ENCODE data around the gene HMCN2. TPM values are rescaled to one million over a fixed set of nuclear protein-coding genes. Genes with fewer than 3 reads are reported as not detected.

HMCN2 gene
- total RNA-seq, 1 experiment from 2014 or later = 1.6 TPM

DNA sequence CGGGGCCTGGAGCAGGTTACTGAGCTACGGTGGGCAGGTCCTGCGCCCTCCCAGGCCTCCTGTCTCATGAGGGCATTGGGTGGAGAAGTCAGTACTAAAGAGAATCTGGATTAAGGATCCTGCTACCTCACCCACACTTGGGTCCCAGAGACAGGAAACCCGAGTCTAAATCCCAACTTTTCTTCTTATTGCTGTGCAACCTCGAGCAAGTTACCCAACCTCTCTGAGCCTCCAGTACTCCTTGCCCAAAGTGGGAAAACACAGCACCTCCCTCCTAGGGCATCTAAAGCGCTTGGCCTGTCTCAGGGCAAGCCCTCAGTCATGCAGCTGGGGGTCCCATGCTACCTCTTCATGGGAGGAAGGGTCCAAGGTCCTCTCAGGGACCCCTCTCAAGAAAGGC, 207.4 kb downstream of the HMCN2 start:
- TF ChIP-seq EZH2 (IDR thresholded peaks at IDR 0.05; ENCODE audit: low read depth) = no peak
- TF ChIP-seq, protein P1, sequence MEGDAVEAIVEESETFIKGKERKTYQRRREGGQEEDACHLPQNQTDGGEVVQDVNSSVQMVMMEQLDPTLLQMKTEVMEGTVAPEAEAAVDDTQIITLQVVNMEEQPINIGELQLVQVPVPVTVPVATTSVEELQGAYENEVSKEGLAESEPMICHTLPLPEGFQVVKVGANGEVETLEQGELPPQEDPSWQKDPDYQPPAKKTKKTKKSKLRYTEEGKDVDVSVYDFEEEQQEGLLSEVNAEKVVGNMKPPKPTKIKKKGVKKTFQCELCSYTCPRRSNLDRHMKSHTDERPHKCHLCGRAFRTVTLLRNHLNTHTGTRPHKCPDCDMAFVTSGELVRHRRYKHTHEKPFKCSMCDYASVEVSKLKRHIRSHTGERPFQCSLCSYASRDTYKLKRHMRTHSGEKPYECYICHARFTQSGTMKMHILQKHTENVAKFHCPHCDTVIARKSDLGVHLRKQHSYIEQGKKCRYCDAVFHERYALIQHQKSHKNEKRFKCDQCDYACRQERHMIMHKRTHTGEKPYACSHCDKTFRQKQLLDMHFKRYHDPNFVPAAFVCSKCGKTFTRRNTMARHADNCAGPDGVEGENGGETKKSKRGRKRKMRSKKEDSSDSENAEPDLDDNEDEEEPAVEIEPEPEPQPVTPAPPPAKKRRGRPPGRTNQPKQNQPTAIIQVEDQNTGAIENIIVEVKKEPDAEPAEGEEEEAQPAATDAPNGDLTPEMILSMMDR (conservative IDR thresholded peaks at IDR 0.05) = no peak
- Histone ChIP-seq H3K9me2 (ENCODE audit: insufficient read depth) (no peaks in the 10 kb centered on the region), H3K4me2 (no peak overlapping the region), H3K27me3 (ENCODE audit: insufficient read depth, low read depth) (no peaks in the 10 kb centered on the region), H3K79me2 (ENCODE audit: low read depth) (no peaks in the 10 kb centered on the region), H2AFZ (no peak overlapping the region), H4K20me1 (ENCODE audit: insufficient read depth) (no peaks in the 10 kb centered on the region), H3F3A (ENCODE audit: insufficient read depth, low read depth) (no peaks in the 10 kb centered on the region), H3K9me3 (ENCODE audit: insufficient read depth, low read depth) (no peaks in the 10 kb centered on the region), H3K4me1 (replicated peaks; ENCODE audit: insufficient read depth) (no peaks in the 10 kb centered on the region), H3K27ac (no peak overlapping the region), H3K4me3 (no peak overlapping the region), H3K36me3 (ENCODE audit: low read depth) (no peaks in the 10 kb centered on the region)
- intact Hi-C loops (cut with micrococcal nuclease; ENCODE audit: unreplicated experiment) = no loop called here
- DNase-seq = no peak
- ChIA-PET POLR2A (ENCODE audit: unreplicated experiment) (no interaction called here), CTCF (interaction anchor here (0.6 kb wide), 1 partner anchor 213 kb away, joined by 3 read pairs; no protein-coding TSS in a partner anchor)
- no TSS peak for BruUV-seq (replicated peaks)

DNA sequence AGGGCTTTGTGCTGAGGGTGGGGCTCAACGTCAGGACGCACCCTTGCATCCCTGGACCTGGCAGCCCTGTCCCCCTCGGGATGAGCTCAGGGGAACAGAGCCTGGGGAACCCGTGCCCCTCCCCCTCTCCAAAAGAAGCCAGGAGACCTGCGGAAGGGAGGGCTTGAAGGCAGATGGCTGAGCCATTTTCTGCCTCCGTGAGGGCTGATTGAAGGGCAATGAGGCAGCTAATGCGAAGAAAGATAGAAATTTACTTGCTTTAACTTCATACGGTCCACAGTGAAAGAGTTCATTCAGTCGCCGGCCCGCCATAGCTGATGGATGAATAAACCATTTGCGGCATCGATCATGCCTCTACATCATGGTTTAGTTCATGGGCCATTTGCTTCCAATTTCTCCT, 208.0 kb downstream of the HMCN2 start:
- H4K20me1 ChIP-seq (ENCODE audit: insufficient read depth) = no peaks in the 10 kb centered on the region
- no peak overlapping the region for H2AFZ ChIP-seq
- ChIA-PET CTCF (interaction anchor here (0.6 kb wide), 1 partner anchor 212 kb away, joined by 3 read pairs; no protein-coding TSS in a partner anchor), POLR2A (ENCODE audit: unreplicated experiment) (no interaction called here)
- H3K9me3 ChIP-seq (ENCODE audit: insufficient read depth, low read depth) = no peaks in the 10 kb centered on the region
- BruUV-seq (replicated peaks) = no TSS peak
- H3K4me1 ChIP-seq (replicated peaks; ENCODE audit: insufficient read depth) = no peaks in the 10 kb centered on the region
- DNase-seq = no peak
- TF ChIP-seq, protein P1 (conservative IDR thresholded peaks at IDR 0.05) = no peak
- no peak for TF ChIP-seq EZH2 (IDR thresholded peaks at IDR 0.05; ENCODE audit: low read depth)
- no peak overlapping the region for H3K27ac ChIP-seq
- H3K36me3 ChIP-seq (ENCODE audit: low read depth) = no peaks in the 10 kb centered on the region
- intact Hi-C loops (cut with micrococcal nuclease; ENCODE audit: unreplicated experiment) = no loop called here
- no peaks in the 10 kb centered on the region for H3F3A ChIP-seq (ENCODE audit: insufficient read depth, low read depth)
- no peak overlapping the region for H3K4me3 ChIP-seq
- no peaks in the 10 kb centered on the region for H3K27me3 ChIP-seq (ENCODE audit: insufficient read depth, low read depth)
- H3K79me2 ChIP-seq (ENCODE audit: low read depth) = no peaks in the 10 kb centered on the region
- H3K9me2 ChIP-seq (ENCODE audit: insufficient read depth) = no peaks in the 10 kb centered on the region
- H3K4me2 ChIP-seq = no peak overlapping the region

- H2AFZ ChIP-seq = no peak overlapping the region
- no peak for DNase-seq
- TF ChIP-seq EZH2 (IDR thresholded peaks at IDR 0.05; ENCODE audit: low read depth) = no peak
- TF ChIP-seq, protein P1 (conservative IDR thresholded peaks at IDR 0.05) = no peak
- H3K9me3 ChIP-seq (ENCODE audit: insufficient read depth, low read depth) = no peaks in the 10 kb centered on the region
- CTCF ChIA-PET = no interaction called here
- POLR2A ChIA-PET (ENCODE audit: unreplicated experiment) = no interaction called here
- H3K9me2 ChIP-seq (ENCODE audit: insufficient read depth) = no peaks in the 10 kb centered on the region
- H3K4me2 ChIP-seq = no peak overlapping the region
- H3K4me3 ChIP-seq = no peak overlapping the region
- H3K36me3 ChIP-seq (ENCODE audit: low read depth) = no peaks in the 10 kb centered on the region
- no peaks in the 10 kb centered on the region for H3K27me3 ChIP-seq (ENCODE audit: insufficient read depth, low read depth)
- BruUV-seq (replicated peaks) = no TSS peak
- no peaks in the 10 kb centered on the region for H3K79me2 ChIP-seq (ENCODE audit: low read depth)
- no peak overlapping the region for H3K27ac ChIP-seq
- no peaks in the 10 kb centered on the region for H3F3A ChIP-seq (ENCODE audit: insufficient read depth, low read depth)
- H3K4me1 ChIP-seq (replicated peaks; ENCODE audit: insufficient read depth) = no peaks in the 10 kb centered on the region
- intact Hi-C loops (cut with micrococcal nuclease; ENCODE audit: unreplicated experiment) = no loop called here
- H4K20me1 ChIP-seq (ENCODE audit: insufficient read depth) = no peaks in the 10 kb centered on the region
Measured at GRCh38 chr9:130474106-130474505, 208.5 kb downstream of the HMCN2 start.
